K562 (cell line): ENCODE results near the gene EIF2AK3.

Source experiments
- ESRRA ChIP-seq: fragments of 450-650 bp; IDR thresholded peaks from 2 replicates; pipeline ENCODE4 v1.6.1; 2014; ENCODE audit warnings: low read depth, mild to moderate bottlenecking, moderate library complexity, borderline replicate concordance
- FOXM1 ChIP-seq, 2 experiments: fragments of 450-650 bp in 1 of 2; sonication (generic) in 1 of 2; formaldehyde crosslinking in 1 of 2; IDR thresholded peaks; 2 replicates each; pipeline versions ENCODE4 v1.6.1 to v1.9.0; 2017 to 2022; ENCODE audit warnings: low read depth in 2 of 2, mild to moderate bottlenecking in 2 of 2, missing genetic modification reagents in 1 of 2, moderate library complexity in 1 of 2
- TF ChIP-seq, protein P1 (sequence below), 3 experiments: IDR thresholded peaks in 2 of 3; conservative IDR thresholded peaks in 1 of 3; 2 replicates each; pipeline ENCODE4 v1.5.1; 2011 to 2012; ENCODE audit warnings: low read length in 3 of 3, mild to moderate bottlenecking in 3 of 3, control low read depth in 2 of 3, improper control_type of control experiment in 1 of 3, inconsistent platforms in 1 of 3, low read depth in 1 of 3, mixed read lengths in 1 of 3, moderate library complexity in 1 of 3; ENCODE audit not compliant: insufficient read depth in 2 of 3

DNA sequence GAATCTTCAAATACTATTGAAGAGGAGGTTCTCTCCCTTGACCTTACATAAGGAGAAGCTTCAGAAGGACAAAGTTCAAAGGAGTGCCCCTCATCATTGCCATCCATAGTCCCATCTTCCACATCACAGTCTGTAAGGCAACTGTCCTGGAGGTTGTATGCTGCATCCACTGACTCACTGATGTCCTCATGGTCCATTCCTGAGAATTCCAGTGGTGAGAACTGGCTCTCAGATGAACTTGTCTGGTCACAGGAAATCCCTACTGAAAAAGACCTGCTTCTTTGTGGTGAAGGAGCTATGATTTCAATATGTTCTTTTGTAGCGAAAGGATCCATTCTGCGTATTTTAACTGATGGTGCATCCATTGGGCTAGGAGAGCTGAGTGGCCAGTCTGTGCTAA, 52.2 kb downstream of the EIF2AK3 start:
- TF ChIP-seq ESRRA = no peak
- TF ChIP-seq, protein P1, sequence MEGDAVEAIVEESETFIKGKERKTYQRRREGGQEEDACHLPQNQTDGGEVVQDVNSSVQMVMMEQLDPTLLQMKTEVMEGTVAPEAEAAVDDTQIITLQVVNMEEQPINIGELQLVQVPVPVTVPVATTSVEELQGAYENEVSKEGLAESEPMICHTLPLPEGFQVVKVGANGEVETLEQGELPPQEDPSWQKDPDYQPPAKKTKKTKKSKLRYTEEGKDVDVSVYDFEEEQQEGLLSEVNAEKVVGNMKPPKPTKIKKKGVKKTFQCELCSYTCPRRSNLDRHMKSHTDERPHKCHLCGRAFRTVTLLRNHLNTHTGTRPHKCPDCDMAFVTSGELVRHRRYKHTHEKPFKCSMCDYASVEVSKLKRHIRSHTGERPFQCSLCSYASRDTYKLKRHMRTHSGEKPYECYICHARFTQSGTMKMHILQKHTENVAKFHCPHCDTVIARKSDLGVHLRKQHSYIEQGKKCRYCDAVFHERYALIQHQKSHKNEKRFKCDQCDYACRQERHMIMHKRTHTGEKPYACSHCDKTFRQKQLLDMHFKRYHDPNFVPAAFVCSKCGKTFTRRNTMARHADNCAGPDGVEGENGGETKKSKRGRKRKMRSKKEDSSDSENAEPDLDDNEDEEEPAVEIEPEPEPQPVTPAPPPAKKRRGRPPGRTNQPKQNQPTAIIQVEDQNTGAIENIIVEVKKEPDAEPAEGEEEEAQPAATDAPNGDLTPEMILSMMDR (IDR thresholded peaks at IDR 0.05 in 2 of 3, conservative IDR thresholded peaks at IDR 0.05 in 1 of 3; ENCODE audit: insufficient read depth in 2 of 3, low read depth in 1 of 3, low read length in 3 of 3) = no peak
- no peak for TF ChIP-seq FOXM1 (IDR thresholded peaks at IDR 0.05; ENCODE audit: low read depth)
- no peak for TF ChIP-seq FOXM1 (CRISPR knock-in tag; IDR thresholded peaks at IDR 0.05; ENCODE audit: low read depth)
